ENCODE measurements around the gene DNAAF5. TPM values are rescaled to one million over a fixed set of nuclear protein-coding genes. Genes with fewer than 3 reads are reported as not detected.

DNAAF5 gene
- total RNA-seq, 6 experiments from 2014 or later, result 9.5 to 22.8 (median 10.5) TPM

- ATAC-seq (peak in 1 of 4 donors; percentile 3), DNase-seq (no peak)
- Histone ChIP-seq H3K27me3 (no peaks in the 10 kb centered on the region), H3K4me1 (peaks cover 0 to 18% (median 6%) of the 10 kb centered on the region in 4 donors), H3K4me3 (no peak overlapping the region), H3K27ac (peak overlapping the region in 2 of 3 donors; percentile 15 to 47), H3K9me3 (peaks cover 0 to 6% (median 0%) of the 10 kb centered on the region in 4 donors), H3K36me3 (no peaks in the 10 kb centered on the region)
- intact Hi-C loops (cut with DNase I), result no loop called here
- 84% methylated on average over 3 of the region's 3 CpGs for WGBS (ENCODE audit: insufficient coverage, low coverage, low lambda C conversion rate, missing lambda C conversion rate)
- no peak for TF ChIP-seq CTCF (IDR thresholded peaks at IDR 0.05)
- no peak for TF ChIP-seq POLR2A (IDR thresholded peaks at IDR 0.05)
Observed at GRCh38 chr7:732556-732955, 6.1 kb downstream of the DNAAF5 start.

- H3K27me3 ChIP-seq, result no peaks in the 10 kb centered on the region
- WGBS (ENCODE audit: insufficient coverage, low coverage, low lambda C conversion rate, missing lambda C conversion rate), result 98% methylated on average over 4 of the region's 4 CpGs
- DNase-seq, result no peak
- intact Hi-C loops (cut with DNase I), result no loop called here
- no peak for ATAC-seq
- TF ChIP-seq POLR2A (IDR thresholded peaks at IDR 0.05), result no peak
- peaks cover 0 to 6% (median 0%) of the 10 kb centered on the region in 4 donors for H3K9me3 ChIP-seq
- no peak overlapping the region for H3K4me3 ChIP-seq
- H3K36me3 ChIP-seq, result no peaks in the 10 kb centered on the region
- H3K4me1 ChIP-seq, result peaks cover 0 to 15% (median 6%) of the 10 kb centered on the region in 4 donors
- no peak overlapping the region for H3K27ac ChIP-seq
Observed at GRCh38 chr7:734214-734613, 7.7 kb downstream of the DNAAF5 start.

- Histone ChIP-seq H3K9me3 (peaks cover 0 to 6% (median 0%) of the 10 kb centered on the region in 4 donors), H3K27ac (no peak overlapping the region), H3K27me3 (no peaks in the 10 kb centered on the region), H3K36me3 (no peaks in the 10 kb centered on the region), H3K4me1 (peaks cover 0 to 15% (median 6%) of the 10 kb centered on the region in 4 donors), H3K4me3 (no peak overlapping the region)
- intact Hi-C loops (cut with DNase I), result no loop called here
- DNase-seq (no peak), ATAC-seq (no peak)
- 96% methylated on average over 8 of the region's 11 CpGs for WGBS (ENCODE audit: insufficient coverage, low coverage, low lambda C conversion rate, missing lambda C conversion rate)
- no peak for TF ChIP-seq POLR2A (IDR thresholded peaks at IDR 0.05)
Observed at GRCh38 chr7:734808-735207, 8.3 kb downstream of the DNAAF5 start.

- DNase-seq, result no peak
- intact Hi-C loops (cut with DNase I), result no loop called here
- Histone ChIP-seq H3K9me3 (peaks cover 0 to 6% (median 0%) of the 10 kb centered on the region in 4 donors), H3K27me3 (no peaks in the 10 kb centered on the region), H3K4me3 (no peak overlapping the region), H3K4me1 (peaks cover 0 to under 1% (median 0%) of the 10 kb centered on the region in 4 donors), H3K27ac (no peak overlapping the region), H3K36me3 (no peaks in the 10 kb centered on the region)
- WGBS (ENCODE audit: insufficient coverage, low coverage, low lambda C conversion rate, missing lambda C conversion rate), result 75% methylated on average over 5 of the region's 5 CpGs
- no peak for ATAC-seq
- TF ChIP-seq POLR2A (IDR thresholded peaks at IDR 0.05) (no peak), CTCF (IDR thresholded peaks at IDR 0.05) (no peak)
Observed at GRCh38 chr7:738241-738640, 11.7 kb downstream of the DNAAF5 start.

- H3K27me3 ChIP-seq, result no peaks in the 10 kb centered on the region
- no peak overlapping the region for H3K4me3 ChIP-seq
- WGBS (ENCODE audit: insufficient coverage, low coverage, low lambda C conversion rate, missing lambda C conversion rate), result 67% methylated on average over 3 of the region's 24 CpGs
- no peak overlapping the region for H3K27ac ChIP-seq
- peak in 1 of 4 donors; percentile 22 for ATAC-seq
- intact Hi-C loops (cut with DNase I), result no loop called here
- no peak for TF ChIP-seq POLR2A (IDR thresholded peaks at IDR 0.05)
- no peak for TF ChIP-seq CTCF (IDR thresholded peaks at IDR 0.05)
- no peaks in the 10 kb centered on the region for H3K36me3 ChIP-seq
- no peak for DNase-seq
- H3K9me3 ChIP-seq, result peaks cover 0 to 5% (median 0%) of the 10 kb centered on the region in 4 donors
- no peaks in the 10 kb centered on the region for H3K4me1 ChIP-seq
Observed at GRCh38 chr7:738723-739454, 12.4 kb downstream of the DNAAF5 start.
